Measurements from ENCODE around the gene RWDD2A.

GRCh38 chr6:83226517-83226916, 33.4 kb downstream of the RWDD2A start:
- TF ChIP-seq, protein P1, sequence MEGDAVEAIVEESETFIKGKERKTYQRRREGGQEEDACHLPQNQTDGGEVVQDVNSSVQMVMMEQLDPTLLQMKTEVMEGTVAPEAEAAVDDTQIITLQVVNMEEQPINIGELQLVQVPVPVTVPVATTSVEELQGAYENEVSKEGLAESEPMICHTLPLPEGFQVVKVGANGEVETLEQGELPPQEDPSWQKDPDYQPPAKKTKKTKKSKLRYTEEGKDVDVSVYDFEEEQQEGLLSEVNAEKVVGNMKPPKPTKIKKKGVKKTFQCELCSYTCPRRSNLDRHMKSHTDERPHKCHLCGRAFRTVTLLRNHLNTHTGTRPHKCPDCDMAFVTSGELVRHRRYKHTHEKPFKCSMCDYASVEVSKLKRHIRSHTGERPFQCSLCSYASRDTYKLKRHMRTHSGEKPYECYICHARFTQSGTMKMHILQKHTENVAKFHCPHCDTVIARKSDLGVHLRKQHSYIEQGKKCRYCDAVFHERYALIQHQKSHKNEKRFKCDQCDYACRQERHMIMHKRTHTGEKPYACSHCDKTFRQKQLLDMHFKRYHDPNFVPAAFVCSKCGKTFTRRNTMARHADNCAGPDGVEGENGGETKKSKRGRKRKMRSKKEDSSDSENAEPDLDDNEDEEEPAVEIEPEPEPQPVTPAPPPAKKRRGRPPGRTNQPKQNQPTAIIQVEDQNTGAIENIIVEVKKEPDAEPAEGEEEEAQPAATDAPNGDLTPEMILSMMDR (IDR thresholded peaks at IDR 0.05) = no peak
- TF ChIP-seq POLR2AphosphoS5 (IDR thresholded peaks at IDR 0.05) = no peak
- TF ChIP-seq POLR2A (IDR thresholded peaks at IDR 0.05) = no peak
- no peak for TF ChIP-seq EP300 (IDR thresholded peaks at IDR 0.05)

All from gastroesophageal sphincter (tissue), 3 donors.